Brain microvascular endothelial cell (primary cell): Measurements from ENCODE around the gene SLC12A5.

Experiments used
- DNase-seq: peaks from one replicate; pipeline ENCODE4 v3.0.0-alpha.2; 2020
- H3K27ac ChIP-seq: fragments of 250-450 bp; sonication (Bioruptor Pico); 2 replicates; pipeline ENCODE4 v1.5.1; 2020; ENCODE audit warnings: mild to moderate bottlenecking, moderate library complexity
- H3K27me3 ChIP-seq: fragments of 250-450 bp; sonication (Bioruptor Pico); replicated peaks from 2 replicates; pipeline ENCODE4 v1.5.1; 2020; ENCODE audit warnings: mild to moderate bottlenecking
- H3K36me3 ChIP-seq: fragments of 250-450 bp; sonication (Bioruptor Pico); replicated peaks from 2 replicates; pipeline ENCODE4 v1.5.1; 2020; ENCODE audit warnings: mild to moderate bottlenecking
- H3K4me3 ChIP-seq: 2 replicates; pipeline ENCODE4 v1.5.1; 2011; ENCODE audit warnings: low read depth, mild to moderate bottlenecking, control low read depth, low read length, moderate library complexity
- in situ Hi-C: cut with HindIII; loops from 2 replicates; pipeline ENCODE4 v1.10.0; 2017; ENCODE audit warnings: low sequenced_read_pairs, low pct_ligation_motif_present
- TF ChIP-seq, protein P1 (sequence below): IDR thresholded peaks from 2 replicates; pipeline ENCODE4 v1.5.1; 2011; ENCODE audit warnings: low read depth, mild to moderate bottlenecking, moderate library complexity, low read length, control low read depth, inconsistent platforms; ENCODE audit errors: missing control alignments

Gene SLC12A5

DNA sequence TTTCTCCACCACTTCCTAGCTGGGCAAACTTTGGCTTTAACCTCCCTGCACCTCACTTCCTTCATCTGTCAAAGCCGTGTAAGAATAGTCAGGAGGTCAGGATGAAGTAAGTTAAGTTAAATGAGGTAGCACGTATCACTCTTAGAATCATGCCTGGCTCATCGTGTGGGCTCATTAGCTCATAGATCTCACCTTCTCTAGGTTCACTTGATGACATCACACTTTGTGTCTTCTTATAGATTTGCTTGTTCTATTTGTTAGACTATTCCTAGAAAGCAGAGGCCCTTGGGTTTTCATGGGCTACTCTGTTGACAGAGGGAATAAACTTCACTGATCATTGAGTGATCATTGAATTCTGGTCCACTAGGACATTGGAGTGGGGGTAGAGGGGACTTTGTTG is 72.9 kb downstream of the SLC12A5 start:
- DNase-seq, result no peak
- Histone ChIP-seq H3K27me3 (peaks cover 16% of the 10 kb centered on the region), H3K36me3 (no peaks in the 10 kb centered on the region), H3K4me3 (no peak overlapping the region), H3K27ac (no peak overlapping the region)
- TF ChIP-seq, protein P1, sequence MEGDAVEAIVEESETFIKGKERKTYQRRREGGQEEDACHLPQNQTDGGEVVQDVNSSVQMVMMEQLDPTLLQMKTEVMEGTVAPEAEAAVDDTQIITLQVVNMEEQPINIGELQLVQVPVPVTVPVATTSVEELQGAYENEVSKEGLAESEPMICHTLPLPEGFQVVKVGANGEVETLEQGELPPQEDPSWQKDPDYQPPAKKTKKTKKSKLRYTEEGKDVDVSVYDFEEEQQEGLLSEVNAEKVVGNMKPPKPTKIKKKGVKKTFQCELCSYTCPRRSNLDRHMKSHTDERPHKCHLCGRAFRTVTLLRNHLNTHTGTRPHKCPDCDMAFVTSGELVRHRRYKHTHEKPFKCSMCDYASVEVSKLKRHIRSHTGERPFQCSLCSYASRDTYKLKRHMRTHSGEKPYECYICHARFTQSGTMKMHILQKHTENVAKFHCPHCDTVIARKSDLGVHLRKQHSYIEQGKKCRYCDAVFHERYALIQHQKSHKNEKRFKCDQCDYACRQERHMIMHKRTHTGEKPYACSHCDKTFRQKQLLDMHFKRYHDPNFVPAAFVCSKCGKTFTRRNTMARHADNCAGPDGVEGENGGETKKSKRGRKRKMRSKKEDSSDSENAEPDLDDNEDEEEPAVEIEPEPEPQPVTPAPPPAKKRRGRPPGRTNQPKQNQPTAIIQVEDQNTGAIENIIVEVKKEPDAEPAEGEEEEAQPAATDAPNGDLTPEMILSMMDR, result no peak
- in situ Hi-C loops, result no loop called here

DNA sequence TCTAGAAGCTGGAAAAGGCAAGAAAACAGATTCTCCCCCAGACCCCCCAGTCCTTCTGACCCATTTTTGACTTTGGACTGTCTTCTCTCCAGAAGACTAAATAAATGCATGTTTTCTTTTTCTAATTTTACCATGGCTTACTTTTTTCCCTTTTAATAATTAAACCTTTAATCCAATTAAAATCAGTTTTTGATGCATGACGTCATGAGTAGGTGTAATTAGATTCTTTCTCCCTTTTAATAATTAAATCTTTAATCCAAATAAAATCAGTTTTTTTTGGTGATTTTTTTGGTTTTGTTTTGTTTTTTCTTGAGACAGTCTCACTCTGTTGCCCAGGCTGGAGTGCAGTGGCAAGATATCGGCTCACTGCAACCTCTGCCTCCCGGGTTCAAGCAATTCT is 73.9 kb downstream of the SLC12A5 start:
- peaks cover 15% of the 10 kb centered on the region for H3K27me3 ChIP-seq
- DNase-seq, result no peak
- no peak overlapping the region for H3K4me3 ChIP-seq
- in situ Hi-C loops, result no loop called here
- TF ChIP-seq, protein P1, result no peak
- no peak overlapping the region for H3K27ac ChIP-seq
- no peaks in the 10 kb centered on the region for H3K36me3 ChIP-seq

DNA sequence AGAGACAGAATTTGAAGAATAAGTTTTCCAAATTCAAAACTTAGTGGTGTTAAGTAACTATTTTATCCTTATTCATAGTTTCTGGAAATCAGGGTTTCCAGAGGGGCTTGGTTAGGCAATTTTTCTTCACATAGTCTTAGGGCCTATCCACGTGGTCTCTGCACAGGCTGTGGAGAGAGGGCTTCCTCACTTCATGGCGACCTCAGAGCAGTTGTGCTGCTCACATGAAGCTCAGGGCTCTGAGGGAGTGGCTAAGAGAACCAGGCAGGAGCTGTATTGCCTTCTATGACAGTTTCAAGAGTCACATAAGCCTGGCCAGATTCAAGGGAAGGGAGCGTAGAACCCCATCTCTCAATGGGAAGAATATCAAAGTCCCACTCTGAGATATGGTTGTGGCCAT is 75.2 kb downstream of the SLC12A5 start:
- Histone ChIP-seq H3K4me3 (no peak overlapping the region), H3K27me3 (peaks cover 7% of the 10 kb centered on the region), H3K36me3 (no peaks in the 10 kb centered on the region), H3K27ac (no peak overlapping the region)
- in situ Hi-C loops, result no loop called here
- TF ChIP-seq, protein P1, result no peak
- DNase-seq, result no peak

DNA sequence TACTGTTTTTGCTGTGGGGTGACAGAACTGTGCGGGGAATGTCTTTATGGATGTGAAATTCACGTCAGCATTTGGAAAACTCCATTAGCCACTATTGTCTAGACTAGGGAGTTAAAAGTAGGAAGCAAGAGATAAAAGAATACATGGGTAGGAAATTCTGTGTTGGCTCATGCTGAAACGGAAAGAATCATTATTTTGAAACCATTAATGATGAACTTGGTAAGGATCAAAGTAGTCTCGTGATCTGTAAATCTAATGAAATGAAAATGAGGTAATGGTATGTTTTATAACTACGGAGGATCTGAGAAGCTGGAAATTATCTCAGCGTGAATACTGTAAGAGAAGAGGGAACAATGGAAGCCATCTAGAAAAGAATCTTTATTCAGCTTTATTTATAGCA is 78.0 kb downstream of the SLC12A5 start:
- H3K27ac ChIP-seq, result no peak overlapping the region
- in situ Hi-C loops, result no loop called here
- no peaks in the 10 kb centered on the region for H3K36me3 ChIP-seq
- no peak for DNase-seq
- H3K27me3 ChIP-seq, result peaks cover 5% of the 10 kb centered on the region
- TF ChIP-seq, protein P1, result no peak
- H3K4me3 ChIP-seq, result no peak overlapping the region

DNA sequence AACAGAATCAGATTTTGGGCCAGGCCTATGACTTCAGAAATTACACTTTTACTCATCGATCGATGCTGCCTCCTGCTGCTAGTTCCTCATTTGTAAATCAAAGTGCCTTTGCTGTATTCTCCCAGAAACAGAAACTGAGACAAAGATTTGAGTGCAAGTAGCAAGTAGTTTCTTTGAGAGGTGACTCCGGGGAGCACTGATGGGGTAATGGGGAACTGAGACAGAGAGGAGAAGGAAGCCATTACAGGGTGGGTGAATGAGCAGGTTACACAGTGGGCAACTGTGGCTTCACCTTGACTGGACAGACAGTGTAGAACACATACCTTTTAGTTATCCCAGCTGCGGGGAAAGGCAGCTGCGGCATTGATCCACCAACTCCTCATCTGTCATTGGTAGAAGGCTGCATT is 79.4 kb downstream of the SLC12A5 start:
- no peak for DNase-seq
- in situ Hi-C loops, result no loop called here
- TF ChIP-seq, protein P1, result no peak
- Histone ChIP-seq H3K27ac (no peak overlapping the region), H3K27me3 (peaks cover 7% of the 10 kb centered on the region), H3K36me3 (no peaks in the 10 kb centered on the region), H3K4me3 (no peak overlapping the region)

DNA sequence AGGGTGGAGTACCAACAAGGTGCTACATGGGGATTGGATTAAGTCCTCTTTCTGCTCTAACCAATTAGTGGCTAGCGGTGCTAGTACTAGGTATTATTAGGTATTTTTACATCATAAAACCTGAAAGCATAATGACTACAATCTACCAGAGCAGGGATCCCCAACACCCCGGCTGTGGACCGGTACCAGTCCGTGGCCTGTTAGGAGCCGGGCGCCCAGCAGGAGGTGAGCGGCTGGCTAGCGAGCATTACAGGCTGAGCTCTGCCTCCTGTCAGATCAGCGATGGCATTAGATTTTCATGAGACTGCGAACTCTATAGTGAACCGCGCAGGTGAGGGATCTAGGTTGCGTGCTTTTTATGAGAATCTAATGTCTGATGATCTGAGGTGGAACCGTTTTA is 80.0 kb downstream of the SLC12A5 start:
- Histone ChIP-seq H3K27me3 (peaks cover 7% of the 10 kb centered on the region), H3K36me3 (no peaks in the 10 kb centered on the region), H3K4me3 (no peak overlapping the region), H3K27ac (no peak overlapping the region)
- TF ChIP-seq, protein P1, result no peak
- DNase-seq, result no peak
- in situ Hi-C loops, result no loop called here
